Stimulated activated CD8-positive, alpha-beta memory T cell treated with anti-CD3 and anti-CD28 coated beads, Interleukin-15, amount 100 ng/mL, for 1 hour (primary cell): Measurements from ENCODE around the gene MS4A4E.
A peak's percentile ranks its signal among the peaks of the same experiment; 100 is the strongest.
"Not testable (repeated sequence)": the region's sequence is repeated elsewhere in the genome, so short reads cannot be mapped to it uniquely, and the experiment has no call there.

Experiments
- DNase-seq: peaks from one replicate; pipeline ENCODE4 v3.0.0-alpha.2; 2020; ENCODE audit warnings: low read depth

Gene MS4A4E

GRCh38 chr11:60221181-60221580 lies 21.8 kb downstream of the MS4A4E start:
- DNase-seq = no peak

- DNase-seq = no peak
Observed at GRCh38 chr11:60214386-60214785, 28.6 kb downstream of the MS4A4E start.

- no peak for DNase-seq
Observed at GRCh38 chr11:60211206-60211605, 31.7 kb downstream of the MS4A4E start.

- DNase-seq = no peak
Observed at GRCh38 chr11:60209977-60210376, 33.0 kb downstream of the MS4A4E start.

- no peak for DNase-seq
Observed at GRCh38 chr11:60208951-60209350, 34.0 kb downstream of the MS4A4E start.

- no peak for DNase-seq
Observed at GRCh38 chr11:60208146-60208895, 34.6 kb downstream of the MS4A4E start.

GRCh38 chr11:60206616-60207015 lies 36.3 kb downstream of the MS4A4E start:
- no peak for DNase-seq

- no peak for DNase-seq
Observed at GRCh38 chr11:60204922-60205321, 38.0 kb downstream of the MS4A4E start.

- not testable (repeated sequence) for DNase-seq
Observed at GRCh38 chr11:60201334-60201733, 41.6 kb downstream of the MS4A4E start.

GRCh38 chr11:60197442-60197841 lies 45.5 kb downstream of the MS4A4E start:
- no peak for DNase-seq

- DNase-seq = no peak
Observed at GRCh38 chr11:60195923-60196368, 47.0 kb downstream of the MS4A4E start.

- DNase-seq = no peak
Observed at GRCh38 chr11:60194511-60194910, 48.4 kb downstream of the MS4A4E start.

- peak; percentile 28 for DNase-seq
Observed at GRCh38 chr11:60193687-60194433, 49.1 kb downstream of the MS4A4E start.

GRCh38 chr11:60192564-60192963 lies 50.4 kb downstream of the MS4A4E start:
- not testable (repeated sequence) for DNase-seq

GRCh38 chr11:60188481-60188880 lies 54.5 kb downstream of the MS4A4E start:
- not testable (repeated sequence) for DNase-seq

GRCh38 chr11:60186128-60186527 lies 56.8 kb downstream of the MS4A4E start:
- DNase-seq = not testable (repeated sequence)

GRCh38 chr11:60185512-60185827 lies 57.5 kb downstream of the MS4A4E start:
- not testable (repeated sequence) for DNase-seq

- no peak for DNase-seq
Observed at GRCh38 chr11:60184824-60185511, 58.0 kb downstream of the MS4A4E start.

GRCh38 chr11:60183591-60184205 lies 59.2 kb downstream of the MS4A4E start:
- no peak for DNase-seq

- no peak for DNase-seq
Observed at GRCh38 chr11:60182541-60183330, 60.2 kb downstream of the MS4A4E start, which contains the start of gene MS4A6A. MS4A6A (minus strand) TSS chr11:60183083; CDS start chr11:60181727, 1,356 bp downstream.

GRCh38 chr11:60175860-60176275 lies 67.1 kb downstream of the MS4A4E start:
- DNase-seq = no peak
